ENCODE measurements around the gene FAM181B. TPM values are rescaled to one million over a fixed set of nuclear protein-coding genes. Genes with fewer than 3 reads are reported as not detected.

Gene FAM181B
- total and polyA plus RNA-seq, 2 donors (not counting 1 experiment from before 2014, with no cell fraction given), result 0.17 TPM; not detected in 1

DNA sequence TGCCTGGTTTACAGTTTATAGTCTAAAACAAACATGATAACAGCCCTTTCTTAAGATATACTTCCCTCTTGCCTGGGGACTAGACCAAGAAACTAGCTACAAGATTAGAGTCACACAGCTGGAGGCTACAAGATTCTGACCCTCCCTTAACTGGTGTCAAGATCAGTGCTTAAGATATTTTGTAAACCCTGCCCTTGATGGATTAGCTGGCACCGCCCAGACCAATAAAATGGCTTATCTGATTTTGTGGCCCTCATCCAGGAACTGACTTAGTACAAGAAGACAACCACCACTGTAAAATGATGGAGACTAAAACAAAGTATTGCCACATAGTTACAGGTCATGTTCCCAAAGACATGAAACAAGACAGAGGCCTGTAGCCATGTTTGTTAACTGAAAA, 53.4 kb downstream of the FAM181B start:
- TF ChIP-seq CTCF (conservative IDR thresholded peaks at IDR 0.05 in 1 of 2, IDR thresholded peaks at IDR 0.05 in 1 of 2; ENCODE audit: low read depth in 1 of 2, low read length in 2 of 2), result no peak
- TF ChIP-seq EZH2 (IDR thresholded peaks at IDR 0.05; ENCODE audit: low read length, missing control alignments), result no peak
- H3K9ac ChIP-seq (ENCODE audit: insufficient read depth, low read length), result no peak overlapping the region
- no peak overlapping the region for H3K27ac ChIP-seq (ENCODE audit: insufficient read depth, low read length)
- H3K27me3 ChIP-seq (ENCODE audit: control insufficient read depth, insufficient read depth, low read length), result no peaks in the 10 kb centered on the region
- DNase-seq (ENCODE audit: low read depth in 2 of 2), result no peak
- no peak overlapping the region for H3K4me3 ChIP-seq (replicated peaks in 1 of 4; ENCODE audit: control extremely low read depth in 1 of 4, insufficient read depth in 1 of 4, low read depth in 3 of 4, low read length in 4 of 4)
- H3K4me1 ChIP-seq (ENCODE audit: control insufficient read depth, extremely low read depth, insufficient read depth, low read length), result no peaks in the 10 kb centered on the region
- H3K4me2 ChIP-seq (ENCODE audit: extremely low read depth, insufficient read depth, low read length), result no peak overlapping the region
- no peaks in the 10 kb centered on the region for H3K9me3 ChIP-seq (ENCODE audit: control insufficient read depth, insufficient read depth, low read depth, low read length)
- H3K79me2 ChIP-seq (ENCODE audit: control insufficient read depth, insufficient read depth, low read length), result no peaks in the 10 kb centered on the region
- no peak overlapping the region for H2AFZ ChIP-seq (ENCODE audit: low read length)
- H4K20me1 ChIP-seq (ENCODE audit: control insufficient read depth, extremely low read depth, insufficient read depth, low read length), result no peaks in the 10 kb centered on the region
- H3K36me3 ChIP-seq (ENCODE audit: control insufficient read depth, insufficient read depth, low read length), result no peaks in the 10 kb centered on the region

Other genes starting within 250 kb of the FAM181B start
- gene PRCP, start 166.6 kb upstream of the FAM181B start, total RNA-seq, result 46.5 and 107 TPM in 2 replicates
- 134 and 167 TPM in 2 replicates for gene PRCP, start 166.6 kb upstream of the FAM181B start, polyA plus RNA-seq
- gene DDIAS, start 167.9 kb upstream of the FAM181B start, total RNA-seq, result 0.26 and 2.3 TPM in 2 replicates
- 3.0 and 12.2 TPM in 2 replicates for gene DDIAS, start 167.9 kb upstream of the FAM181B start, polyA plus RNA-seq

Data from fibroblast of lung (primary cell).